ENCODE results near the gene NEUROD6. TPM values are rescaled to one million over a fixed set of nuclear protein-coding genes. Genes with fewer than 3 reads are reported as not detected.
A peak's percentile ranks its signal among the peaks of the same experiment; 100 is the strongest.

NEUROD6 gene
- total RNA-seq: under 1 TPM in 3 of 8 experiments, not detected in 5; 0.09 to 0.38 (median 0.31) TPM

DNA sequence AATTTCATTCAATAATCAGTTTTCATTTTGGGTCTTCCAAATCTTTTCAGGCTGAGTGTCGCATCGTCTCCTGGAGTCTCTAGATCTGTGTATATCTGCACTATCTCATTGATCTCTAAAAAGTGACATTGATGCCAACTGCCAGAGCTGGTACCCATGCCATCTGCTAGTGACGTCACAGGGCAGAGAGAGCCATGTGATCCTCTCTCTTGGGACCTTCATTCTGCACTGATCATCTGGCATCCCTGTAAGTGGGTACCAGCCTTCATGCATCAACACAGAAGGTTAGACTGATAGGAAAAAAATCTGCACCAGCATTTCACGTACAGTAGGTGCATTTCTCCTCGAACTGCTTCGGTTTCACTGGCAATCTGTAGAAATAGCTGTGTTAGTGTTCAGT is at the start of gene NEUROD6:
Gene NEUROD6 (minus strand): TSS at position 124 of the 400 bp plus-strand sequence. CDS start 1,458 bp downstream, outside the sequence.
- in situ Hi-C loops (cut with MboI; ENCODE audit: low pct_unique_long_range_greater_than_20kb in 2 of 9, low sequenced_read_pairs in 9 of 9, unreplicated experiment in 9 of 9): loop anchor here in 1 of 9 experiments (25.0 kb wide), 1 partner anchor 128 kb away; no protein-coding TSS in a partner anchor
- WGBS, 10 experiments: 50 to 86% (median 74%) methylated on average over 1 to 5 of the region's 6 CpGs; no CpG with 5 or more reads in 2 of the 10 experiments
- Histone ChIP-seq H3K27ac (no peak within 1 kb of the TSS), H3K4me3 (no peak within 1 kb of the TSS), H3K4me1 (replicated peaks in 1 of 2) (no peaks in the 10 kb centered on the region)
- ATAC-seq (replicated peaks in 6 of 8): no peak

GRCh38 chr7:31384466-31384865 is 43.9 kb upstream of the NEUROD6 start:
- 4 to 92% (median 65%) methylated on average over 2 to 4 of the region's 4 CpGs; no CpG with 5 or more reads in 1 of the 10 experiments for WGBS, 10 experiments
- Histone ChIP-seq H3K4me1 (replicated peaks in 1 of 2) (no peaks in the 10 kb centered on the region), H3K27ac (no peak overlapping the region), H3K4me3 (no peak overlapping the region)
- no peak for ATAC-seq (replicated peaks in 6 of 8)
- in situ Hi-C loops (cut with MboI; ENCODE audit: low pct_unique_long_range_greater_than_20kb in 2 of 9, low sequenced_read_pairs in 9 of 9, unreplicated experiment in 9 of 9): no loop called here

- no peak overlapping the region for H3K4me3 ChIP-seq
- ATAC-seq (replicated peaks in 6 of 8): no peak
- in situ Hi-C loops (cut with MboI; ENCODE audit: low pct_unique_long_range_greater_than_20kb in 2 of 9, low sequenced_read_pairs in 9 of 9, unreplicated experiment in 9 of 9): no loop called here
- H3K27ac ChIP-seq: no peak overlapping the region
- H3K4me1 ChIP-seq (replicated peaks in 1 of 2): no peaks in the 10 kb centered on the region
- WGBS, 10 experiments: 4 to 100% (median 71%) methylated on average over 2 of the region's 2 CpGs; no CpG with 5 or more reads in 1 of the 10 experiments
Measured at GRCh38 chr7:31382722-31383121, 42.2 kb upstream of the NEUROD6 start.

- in situ Hi-C loops (cut with MboI; ENCODE audit: low pct_unique_long_range_greater_than_20kb in 2 of 9, low sequenced_read_pairs in 9 of 9, unreplicated experiment in 9 of 9): loop anchor here in 1 of 9 experiments (25.0 kb wide), 1 partner anchor 264 kb away; no protein-coding TSS in a partner anchor
- no peak overlapping the region for H3K4me3 ChIP-seq
- H3K27ac ChIP-seq: no peak overlapping the region
- H3K4me1 ChIP-seq (replicated peaks in 1 of 2): no peaks in the 10 kb centered on the region
- WGBS, 10 experiments: 13 to 80% (median 50%) methylated on average over 1 to 7 of the region's 12 CpGs
- ATAC-seq (replicated peaks in 6 of 8): peak in 5 of 8 experiments; percentile 42 to 96 (median 89)
Measured at GRCh38 chr7:31373337-31374289, 33.1 kb upstream of the NEUROD6 start.

GRCh38 chr7:31372231-31372959 is 31.9 kb upstream of the NEUROD6 start:
- in situ Hi-C loops (cut with MboI; ENCODE audit: low pct_unique_long_range_greater_than_20kb in 2 of 9, low sequenced_read_pairs in 9 of 9, unreplicated experiment in 9 of 9): loop anchor here in 1 of 9 experiments (25.0 kb wide), 1 partner anchor 265 kb away; no protein-coding TSS in a partner anchor
- Histone ChIP-seq H3K4me1 (replicated peaks in 1 of 2) (no peaks in the 10 kb centered on the region), H3K27ac (no peak overlapping the region), H3K4me3 (no peak overlapping the region)
- no peak for ATAC-seq (replicated peaks in 6 of 8)
- 0 to 100% (median 84%) methylated on average over 1 to 8 of the region's 11 CpGs for WGBS, 10 experiments

DNA sequence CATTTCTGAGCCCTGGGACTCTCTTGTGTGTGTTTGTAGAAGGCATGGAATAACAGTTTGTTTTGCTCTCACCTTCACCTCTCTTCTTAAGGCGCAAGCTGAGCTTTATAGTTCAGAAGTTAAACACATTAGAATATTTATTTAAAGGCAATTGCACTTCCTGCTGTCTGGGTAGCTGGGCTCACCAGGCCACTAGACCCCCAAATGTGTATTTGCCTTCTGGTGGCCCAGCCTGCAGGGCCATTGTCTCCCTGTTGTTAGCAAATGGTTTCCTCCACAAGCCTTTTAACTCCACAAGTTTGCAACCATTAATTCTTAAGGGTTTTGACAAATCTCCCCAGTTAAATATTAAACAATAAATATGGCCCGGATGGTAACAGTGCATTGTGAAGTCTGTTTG is 31.1 kb upstream of the NEUROD6 start:
- no peak for ATAC-seq (replicated peaks in 6 of 8)
- WGBS, 10 experiments: 0 to 100% (median 84%) methylated on average over 1 to 2 of the region's 2 CpGs
- in situ Hi-C loops (cut with MboI; ENCODE audit: low pct_unique_long_range_greater_than_20kb in 2 of 9, low sequenced_read_pairs in 9 of 9, unreplicated experiment in 9 of 9): loop anchor here in 1 of 9 experiments (25.0 kb wide), 1 partner anchor 266 kb away; no protein-coding TSS in a partner anchor
- no peak overlapping the region for H3K4me3 ChIP-seq
- no peaks in the 10 kb centered on the region for H3K4me1 ChIP-seq (replicated peaks in 1 of 2)
- H3K27ac ChIP-seq: no peak overlapping the region

- H3K4me3 ChIP-seq: no peak overlapping the region
- WGBS, 10 experiments: 0 to 100% (median 83%) methylated on average over 1 to 3 of the region's 3 CpGs; no CpG with 5 or more reads in 3 of the 10 experiments
- no peak for ATAC-seq (replicated peaks in 6 of 8)
- no peaks in the 10 kb centered on the region for H3K4me1 ChIP-seq (replicated peaks in 1 of 2)
- in situ Hi-C loops (cut with MboI; ENCODE audit: low pct_unique_long_range_greater_than_20kb in 2 of 9, low sequenced_read_pairs in 9 of 9, unreplicated experiment in 9 of 9): loop anchor here in 1 of 9 experiments (25.0 kb wide), 1 partner anchor 267 kb away; no protein-coding TSS in a partner anchor
- H3K27ac ChIP-seq: no peak overlapping the region
Measured at GRCh38 chr7:31370609-31371008, 30.1 kb upstream of the NEUROD6 start.

DNA sequence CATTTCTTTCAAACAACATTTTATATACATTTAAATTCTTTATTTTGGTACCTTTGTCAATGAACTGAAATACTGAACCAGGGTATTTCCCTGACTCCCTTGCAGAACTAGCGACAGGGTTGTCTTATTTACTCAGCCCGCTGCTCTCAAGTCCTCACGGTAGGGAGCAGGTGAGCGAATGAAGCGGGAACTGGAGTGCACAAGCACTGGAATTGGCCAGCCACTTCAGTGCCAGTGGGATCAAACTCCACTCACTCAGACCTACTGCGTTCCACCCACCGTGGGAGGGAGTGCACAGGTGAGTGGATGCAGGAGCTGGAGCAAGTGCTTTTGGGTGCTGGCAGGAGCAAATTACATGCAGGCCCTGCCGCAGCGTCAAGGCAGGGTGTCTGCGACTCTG is 28.1 kb upstream of the NEUROD6 start:
- ATAC-seq (replicated peaks in 6 of 8): no peak
- 24 to 82% (median 76%) methylated on average over 1 to 8 of the region's 10 CpGs; no CpG with 5 or more reads in 2 of the 10 experiments for WGBS, 10 experiments
- in situ Hi-C loops (cut with MboI; ENCODE audit: low pct_unique_long_range_greater_than_20kb in 2 of 9, low sequenced_read_pairs in 9 of 9, unreplicated experiment in 9 of 9): loop anchor here in 1 of 9 experiments (25.0 kb wide), 1 partner anchor 269 kb away; no protein-coding TSS in a partner anchor

DNA sequence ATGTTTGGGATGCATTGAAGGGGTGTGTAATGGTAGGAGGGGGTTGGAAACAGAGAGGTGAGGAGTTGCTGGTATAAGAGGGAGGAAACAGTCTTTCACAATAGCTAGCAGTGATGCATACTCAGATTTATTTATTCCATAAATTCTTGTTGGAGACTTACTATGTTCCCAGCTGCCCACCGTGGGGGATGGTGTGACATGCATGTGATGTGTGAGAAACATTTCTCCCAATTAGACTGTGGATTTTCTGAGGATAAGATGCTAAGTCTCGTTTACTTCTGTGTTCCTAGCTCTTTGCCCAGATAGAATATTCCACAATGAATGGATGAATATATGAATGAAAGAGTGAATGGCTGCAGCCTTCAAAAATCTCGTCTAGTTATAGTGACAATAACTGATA is 23.0 kb upstream of the NEUROD6 start:
- no peak overlapping the region for H3K27ac ChIP-seq
- in situ Hi-C loops (cut with MboI; ENCODE audit: low pct_unique_long_range_greater_than_20kb in 2 of 9, low sequenced_read_pairs in 9 of 9, unreplicated experiment in 9 of 9): loop anchor here in 1 of 9 experiments (25.0 kb wide), 1 partner anchor 274 kb away; no protein-coding TSS in a partner anchor
- 0 to 96% (median 26%) methylated on average over 2 to 3 of the region's 3 CpGs; no CpG with 5 or more reads in 3 of the 10 experiments for WGBS, 10 experiments
- no peak overlapping the region for H3K4me3 ChIP-seq
- ATAC-seq (replicated peaks in 6 of 8): no peak
- no peaks in the 10 kb centered on the region for H3K4me1 ChIP-seq (replicated peaks in 1 of 2)

More for the DNA sequence above, 28.1 kb upstream of the NEUROD6 start:
- H3K27ac ChIP-seq: no peak overlapping the region
- H3K4me3 ChIP-seq: no peak overlapping the region
- H3K4me1 ChIP-seq (replicated peaks in 1 of 2): no peaks in the 10 kb centered on the region

GRCh38 chr7:31363051-31363450 is 22.5 kb upstream of the NEUROD6 start:
- Histone ChIP-seq H3K27ac (no peak overlapping the region), H3K4me3 (no peak overlapping the region), H3K4me1 (replicated peaks in 1 of 2) (no peaks in the 10 kb centered on the region)
- no peak for ATAC-seq (replicated peaks in 6 of 8)
- WGBS, 10 experiments: 0 to 89% (median 25%) methylated on average over 2 to 5 of the region's 5 CpGs; no CpG with 5 or more reads in 3 of the 10 experiments
- in situ Hi-C loops (cut with MboI; ENCODE audit: low pct_unique_long_range_greater_than_20kb in 2 of 9, low sequenced_read_pairs in 9 of 9, unreplicated experiment in 9 of 9): loop anchor here in 1 of 9 experiments (25.0 kb wide), 1 partner anchor 274 kb away; no protein-coding TSS in a partner anchor

GRCh38 chr7:31362401-31362800 is 21.9 kb upstream of the NEUROD6 start:
- H3K4me1 ChIP-seq (replicated peaks in 1 of 2): no peaks in the 10 kb centered on the region
- ATAC-seq (replicated peaks in 6 of 8): no peak
- in situ Hi-C loops (cut with MboI; ENCODE audit: low pct_unique_long_range_greater_than_20kb in 2 of 9, low sequenced_read_pairs in 9 of 9, unreplicated experiment in 9 of 9): loop anchor here in 1 of 9 experiments (25.0 kb wide), 1 partner anchor 275 kb away; no protein-coding TSS in a partner anchor
- H3K27ac ChIP-seq: no peak overlapping the region
- WGBS, 10 experiments: 0 to 100% (median 36%) methylated on average over 1 of the region's 1 CpG; no CpG with 5 or more reads in 6 of the 10 experiments
- H3K4me3 ChIP-seq: no peak overlapping the region

DNA sequence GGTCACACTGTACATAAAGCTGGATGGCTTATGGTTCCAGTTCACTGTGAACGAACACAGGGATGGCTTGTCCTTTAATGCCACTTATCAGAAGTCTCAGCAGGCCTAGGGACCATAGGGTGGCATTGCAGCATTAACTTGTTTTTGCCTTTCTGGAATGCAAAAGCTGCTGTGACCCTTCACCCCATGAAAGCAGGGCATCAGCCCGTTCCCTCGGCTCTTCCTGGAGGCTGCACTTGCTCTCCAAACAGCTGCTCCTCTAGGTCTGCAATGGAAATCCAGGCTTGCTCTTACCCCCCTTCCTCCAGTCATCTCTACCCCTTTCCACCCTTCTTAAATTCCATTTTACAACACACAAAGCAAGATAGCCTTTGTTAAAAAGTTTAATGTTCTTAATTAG is 17.9 kb upstream of the NEUROD6 start:
- WGBS, 10 experiments: 0 to 100% (median 50%) methylated on average over 1 to 3 of the region's 3 CpGs; no CpG with 5 or more reads in 4 of the 10 experiments
- ATAC-seq (replicated peaks in 6 of 8): no peak
- H3K4me3 ChIP-seq: no peak overlapping the region
- in situ Hi-C loops (cut with MboI; ENCODE audit: low pct_unique_long_range_greater_than_20kb in 2 of 9, low sequenced_read_pairs in 9 of 9, unreplicated experiment in 9 of 9): loop anchor here in 1 of 9 experiments (25.0 kb wide), 1 partner anchor 279 kb away; no protein-coding TSS in a partner anchor
- H3K4me1 ChIP-seq (replicated peaks in 1 of 2): no peaks in the 10 kb centered on the region
- no peak overlapping the region for H3K27ac ChIP-seq
